Neutrophil (primary cell): Measurements from ENCODE around the gene GNL3.

Experiments
- H3K27ac ChIP-seq: fragments of 200-600 bp; sonication (generic); 2 replicates; pipeline ENCODE4 v1.5.1; 2016; ENCODE audit warnings: mild to moderate bottlenecking, moderate library complexity
- H3K27me3 ChIP-seq: fragments of 200-600 bp; sonication (generic); 2 replicates; pipeline ENCODE4 v1.6.0; 2016; ENCODE audit warnings: mild to moderate bottlenecking
- H3K36me3 ChIP-seq: fragments of 200-600 bp; sonication (generic); 2 replicates; pipeline ENCODE4 v1.5.1; 2017
- H3K4me1 ChIP-seq, 2 experiments: fragments of 200-600 bp in 1 of 2; sonication (generic) in 1 of 2; 1 replicate in 1 of 2; 2 replicates in 1 of 2; pipeline versions ENCODE4 v1.5.1 to v1.6.1; 2013 to 2016; ENCODE audit warnings: low read depth in 1 of 2, low read length in 1 of 2, mild to moderate bottlenecking in 1 of 2, moderate library complexity in 1 of 2; ENCODE audit not compliant: control insufficient read depth in 1 of 2, insufficient read depth in 1 of 2
- H3K4me3 ChIP-seq, 2 experiments: fragments of 200-600 bp in 1 of 2; sonication (generic) in 1 of 2; 1 replicate in 1 of 2; 2 replicates in 1 of 2; pipeline ENCODE4 v1.5.1; 2013 to 2016; ENCODE audit warnings: low read depth in 1 of 2, low read length in 1 of 2, mild to moderate bottlenecking in 1 of 2, moderate library complexity in 1 of 2
- H3K9me3 ChIP-seq: fragments of 200-600 bp; sonication (generic); 2 replicates; pipeline ENCODE4 v1.5.1; 2016
- CTCF ChIP-seq: fragments of 200-600 bp; sonication (generic); IDR thresholded peaks from 2 replicates; pipeline ENCODE4 v1.5.1; 2016; ENCODE audit warnings: antibody characterized with exemption

Gene GNL3

GRCh38 chr3:52696830-52697631, 11.2 kb downstream of the GNL3 start:
- no peaks in the 10 kb centered on the region for H3K9me3 ChIP-seq
- no peaks in the 10 kb centered on the region for H3K27me3 ChIP-seq
- peaks cover 65% of the 10 kb centered on the region for H3K36me3 ChIP-seq
- H3K4me1 ChIP-seq: no peaks in the 10 kb centered on the region
- no peak overlapping the region for H3K27ac ChIP-seq
- H3K4me3 ChIP-seq: no peak overlapping the region
- TF ChIP-seq CTCF: no peak

GRCh38 chr3:52697632-52697965, 11.8 kb downstream of the GNL3 start:
- Histone ChIP-seq H3K27me3 (no peaks in the 10 kb centered on the region), H3K27ac (no peak overlapping the region), H3K9me3 (no peaks in the 10 kb centered on the region), H3K4me3 (no peak overlapping the region), H3K36me3 (peaks cover 59% of the 10 kb centered on the region), H3K4me1 (no peaks in the 10 kb centered on the region)
- no peak for TF ChIP-seq CTCF

- Histone ChIP-seq H3K4me1 (peaks cover 31 to 33% of the 10 kb centered on the region in 2 experiments), H3K27ac (no peak overlapping the region), H3K4me3 (no peak overlapping the region), H3K36me3 (peaks cover 12% of the 10 kb centered on the region), H3K9me3 (no peaks in the 10 kb centered on the region), H3K27me3 (no peaks in the 10 kb centered on the region)
- no peak for TF ChIP-seq CTCF
These were observed 17.5 kb downstream of the GNL3 start for GRCh38 chr3:52703341-52703740.

- Histone ChIP-seq H3K36me3 (peaks cover 11% of the 10 kb centered on the region), H3K4me1 (peaks cover 31 to 33% of the 10 kb centered on the region in 2 experiments), H3K27me3 (no peaks in the 10 kb centered on the region), H3K9me3 (no peaks in the 10 kb centered on the region), H3K4me3 (peak overlapping the region; percentile 94 to 100), H3K27ac (peak overlapping the region; percentile 91)
- no peak for TF ChIP-seq CTCF
These were observed 19.0 kb downstream of the GNL3 start for GRCh38 chr3:52704611-52705437.

- Histone ChIP-seq H3K27me3 (no peaks in the 10 kb centered on the region), H3K27ac (peak overlapping the region; percentile 91), H3K4me1 (peaks cover 31 to 33% of the 10 kb centered on the region in 2 experiments), H3K9me3 (no peaks in the 10 kb centered on the region), H3K36me3 (peaks cover 8% of the 10 kb centered on the region), H3K4me3 (peak overlapping the region; percentile 94 to 100)
- TF ChIP-seq CTCF: no peak
These were observed 19.5 kb downstream of the GNL3 start for GRCh38 chr3:52705438-52705687.
